IPS-11a (cell line): ENCODE data around the gene OLFM3.

Source experiments
- H3K4me3 ChIP-seq: one replicate; pipeline ENCODE4 v1.5.1; 2013; ENCODE audit warnings: low read depth, low read length, control low read depth

Gene OLFM3

GRCh38 chr1:101854271-101854670 lies 142.5 kb downstream of the OLFM3 start:
- no peak overlapping the region for H3K4me3 ChIP-seq

- no peak overlapping the region for H3K4me3 ChIP-seq
Measured at GRCh38 chr1:101852936-101853335, 143.8 kb downstream of the OLFM3 start.

- no peak overlapping the region for H3K4me3 ChIP-seq
Measured at GRCh38 chr1:101849356-101849755, 147.4 kb downstream of the OLFM3 start.

GRCh38 chr1:101847626-101848025 lies 149.1 kb downstream of the OLFM3 start:
- H3K4me3 ChIP-seq, result no peak overlapping the region

- no peak overlapping the region for H3K4me3 ChIP-seq
Measured at GRCh38 chr1:101846820-101847219, 149.9 kb downstream of the OLFM3 start.

- no peak overlapping the region for H3K4me3 ChIP-seq
Measured at GRCh38 chr1:101843160-101843559, 153.6 kb downstream of the OLFM3 start.

- no peak overlapping the region for H3K4me3 ChIP-seq
Measured at GRCh38 chr1:101841824-101842223, 154.9 kb downstream of the OLFM3 start.

GRCh38 chr1:101835988-101836387 lies 160.7 kb downstream of the OLFM3 start:
- no peak overlapping the region for H3K4me3 ChIP-seq

GRCh38 chr1:101833312-101833711 lies 163.4 kb downstream of the OLFM3 start:
- no peak overlapping the region for H3K4me3 ChIP-seq

GRCh38 chr1:101826416-101826815 lies 170.3 kb downstream of the OLFM3 start:
- no peak overlapping the region for H3K4me3 ChIP-seq

GRCh38 chr1:101820071-101820470 lies 176.7 kb downstream of the OLFM3 start:
- H3K4me3 ChIP-seq, result no peak overlapping the region

GRCh38 chr1:101816262-101816661 lies 180.5 kb downstream of the OLFM3 start:
- no peak overlapping the region for H3K4me3 ChIP-seq

GRCh38 chr1:101798417-101798816 lies 198.3 kb downstream of the OLFM3 start:
- H3K4me3 ChIP-seq, result no peak overlapping the region

GRCh38 chr1:101797722-101798121 lies 199.0 kb downstream of the OLFM3 start:
- H3K4me3 ChIP-seq, result no peak overlapping the region

- no peak overlapping the region for H3K4me3 ChIP-seq
Measured at GRCh38 chr1:101781201-101781831, 215.4 kb downstream of the OLFM3 start.

GRCh38 chr1:101769520-101769919 lies 227.2 kb downstream of the OLFM3 start:
- H3K4me3 ChIP-seq, result no peak overlapping the region

GRCh38 chr1:101757985-101758384 lies 238.7 kb downstream of the OLFM3 start:
- no peak overlapping the region for H3K4me3 ChIP-seq

GRCh38 chr1:101756411-101756810 lies 240.3 kb downstream of the OLFM3 start:
- H3K4me3 ChIP-seq, result no peak overlapping the region
